HG02840 (cell line): ENCODE measurements around the gene REPS1.
"Not testable (repeated sequence)": the region's sequence is repeated elsewhere in the genome, so short reads cannot be mapped to it uniquely, and the experiment has no call there.

ENCODE experiments used
- ATAC-seq: cut with Tn5 transposase; IDR thresholded peaks from one replicate; pipeline ENCODE4 v1.9.1; 2021; ENCODE audit warnings: mild to moderate bottlenecking, moderate library complexity, moderate number of reproducible peaks; ENCODE audit not compliant: unreplicated experiment, low FRiP score

REPS1 gene

GRCh38 chr6:138943089-138943625 lies 44.9 kb downstream of the REPS1 start:
- ATAC-seq: no peak

GRCh38 chr6:138936873-138937272 lies 51.2 kb downstream of the REPS1 start:
- ATAC-seq: not testable (repeated sequence)

- no peak for ATAC-seq
Observed at GRCh38 chr6:138931660-138932059, 56.4 kb downstream of the REPS1 start.

GRCh38 chr6:138926579-138926978 lies 61.5 kb downstream of the REPS1 start:
- ATAC-seq: no peak

- no peak for ATAC-seq
Observed at GRCh38 chr6:138925806-138926205, 62.2 kb downstream of the REPS1 start.

GRCh38 chr6:138923561-138923960 lies 64.5 kb downstream of the REPS1 start:
- no peak for ATAC-seq

GRCh38 chr6:138920906-138921305 lies 67.1 kb downstream of the REPS1 start:
- no peak for ATAC-seq

- no peak for ATAC-seq
Observed at GRCh38 chr6:138914701-138915100, 73.4 kb downstream of the REPS1 start.

GRCh38 chr6:138912308-138912707 lies 75.7 kb downstream of the REPS1 start:
- ATAC-seq: no peak

- ATAC-seq: no peak
Observed at GRCh38 chr6:138909975-138910374, 78.1 kb downstream of the REPS1 start.

GRCh38 chr6:138909511-138909910 lies 78.5 kb downstream of the REPS1 start:
- no peak for ATAC-seq

GRCh38 chr6:138907167-138907566 lies 80.9 kb downstream of the REPS1 start:
- ATAC-seq: no peak

- ATAC-seq: no peak
Observed at GRCh38 chr6:138897031-138897430, 91.0 kb downstream of the REPS1 start.

- ATAC-seq: no peak
Observed at GRCh38 chr6:138896104-138896756, 91.8 kb downstream of the REPS1 start.

GRCh38 chr6:138891255-138891986 lies 96.6 kb downstream of the REPS1 start:
- ATAC-seq: no peak

GRCh38 chr6:138885156-138885819 lies 102.8 kb downstream of the REPS1 start:
- ATAC-seq: no peak

- ATAC-seq: peak; percentile 83
Observed at GRCh38 chr6:138882369-138883017, 105.6 kb downstream of the REPS1 start.

- ATAC-seq: no peak
Observed at GRCh38 chr6:138873191-138873590, 114.9 kb downstream of the REPS1 start.

GRCh38 chr6:138869398-138869797 lies 118.7 kb downstream of the REPS1 start:
- no peak for ATAC-seq

GRCh38 chr6:138868181-138868580 lies 119.9 kb downstream of the REPS1 start:
- ATAC-seq: no peak
